GM23248 (cell line): Measurements from ENCODE around the gene SMYD3.

ENCODE experiments used
- EZH2 ChIP-seq: fragments of 200-600 bp; sonication (generic); IDR thresholded peaks from 2 replicates; pipeline ENCODE4 v1.6.1; 2018; ENCODE audit warnings: antibody characterized with exemption, mild to moderate bottlenecking; ENCODE audit not compliant: insufficient read depth, poor library complexity, severe bottlenecking
- EZH2phosphoT487 ChIP-seq: fragments of 200-600 bp; sonication (generic); IDR thresholded peaks from 2 replicates; pipeline ENCODE4 v1.6.1; 2018; ENCODE audit warnings: antibody characterized with exemption, moderate library complexity, mild to moderate bottlenecking, low read depth; ENCODE audit not compliant: insufficient read depth

DNA sequence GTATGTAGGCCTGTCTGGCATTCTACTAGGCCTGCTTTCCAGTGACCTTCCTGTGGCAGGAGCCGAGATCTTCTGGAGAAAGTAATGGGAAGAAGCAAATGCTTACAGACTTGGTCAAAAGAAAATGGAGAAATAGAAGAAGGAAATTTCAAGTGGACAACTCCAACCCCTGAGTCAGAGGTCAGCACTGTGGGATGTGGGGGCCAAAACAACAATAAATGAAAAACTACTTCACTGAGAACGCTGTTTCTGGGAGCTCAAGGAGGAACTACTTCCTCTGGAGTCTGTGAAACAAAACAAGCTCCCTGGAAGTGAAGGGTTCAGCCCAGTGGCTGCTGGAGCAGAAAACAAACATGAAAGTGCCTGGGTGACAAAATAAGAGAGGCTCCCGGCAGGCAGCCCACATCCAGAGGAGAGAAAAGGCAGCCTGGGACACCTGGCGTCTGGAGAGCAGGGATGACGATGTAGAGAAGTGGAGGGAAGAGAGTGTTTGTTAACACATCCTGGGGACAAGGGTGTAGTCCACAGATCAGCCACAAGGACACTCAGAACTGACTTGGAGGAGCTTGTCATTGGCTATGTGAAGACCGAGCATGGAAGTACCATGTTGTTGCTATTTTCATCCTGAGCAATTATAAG, 355.2 kb downstream of the SMYD3 start:
- TF ChIP-seq EZH2 = no peak
- TF ChIP-seq EZH2phosphoT487 = no peak
